SKM-1 treated with dmso at 0.1 percent for 144 hours (cell line): ENCODE measurements around the gene GRHL3.

Experiments
- DNase-seq: peaks from one replicate; lab custom pipeline; 2025; ENCODE audit not compliant: unreplicated experiment; lab: John Stamatoyannopoulos, UW

Gene GRHL3

GRCh38 chr1:24317081-24317480 lies 2.1 kb upstream of the GRHL3 start:
- DNase-seq: no peak

- DNase-seq: no peak
Observed at GRCh38 chr1:24317956-24318614, 1.1 kb upstream of the GRHL3 start.

GRCh38 chr1:24318615-24319311 lies 394 bp upstream of the GRHL3 start:
- no peak for DNase-seq

GRCh38 chr1:24319962-24320361 lies 805 bp downstream of the GRHL3 start:
- no peak for DNase-seq

GRCh38 chr1:24321126-24321525 lies 2.0 kb downstream of the GRHL3 start:
- DNase-seq: no peak

- no peak for DNase-seq
Observed at GRCh38 chr1:24321697-24322469, 2.7 kb downstream of the GRHL3 start.

- no peak for DNase-seq
Observed at GRCh38 chr1:24322470-24323177, 3.5 kb downstream of the GRHL3 start.

- no peak for DNase-seq
Observed at GRCh38 chr1:24323281-24323680, 4.1 kb downstream of the GRHL3 start.

GRCh38 chr1:24324903-24325302 lies 5.7 kb downstream of the GRHL3 start:
- DNase-seq: no peak

- no peak for DNase-seq
Observed at GRCh38 chr1:24325587-24326449, 6.7 kb downstream of the GRHL3 start.

GRCh38 chr1:24327486-24327885 lies 8.3 kb downstream of the GRHL3 start:
- DNase-seq: no peak

GRCh38 chr1:24327891-24328290 lies 8.7 kb downstream of the GRHL3 start:
- no peak for DNase-seq

GRCh38 chr1:24329331-24329730 lies 10.2 kb downstream of the GRHL3 start:
- no peak for DNase-seq

GRCh38 chr1:24329797-24330543 lies 10.8 kb downstream of the GRHL3 start:
- DNase-seq: no peak

- DNase-seq: no peak
Observed at GRCh38 chr1:24331961-24332673, 13.0 kb downstream of the GRHL3 start.

- no peak for DNase-seq
Observed at GRCh38 chr1:24336075-24336474, 16.9 kb downstream of the GRHL3 start.

GRCh38 chr1:24337455-24337854 lies 18.3 kb downstream of the GRHL3 start:
- no peak for DNase-seq

GRCh38 chr1:24338447-24338846 lies 19.3 kb downstream of the GRHL3 start:
- no peak for DNase-seq

GRCh38 chr1:24339996-24340395 lies 20.8 kb downstream of the GRHL3 start:
- no peak for DNase-seq
